ENCODE results near the gene AHNAK2.

Gene AHNAK2

GRCh38 chr14:104984056-104984894 lies 6.1 kb upstream of the AHNAK2 start:
- DNase-seq: no peak

DNA sequence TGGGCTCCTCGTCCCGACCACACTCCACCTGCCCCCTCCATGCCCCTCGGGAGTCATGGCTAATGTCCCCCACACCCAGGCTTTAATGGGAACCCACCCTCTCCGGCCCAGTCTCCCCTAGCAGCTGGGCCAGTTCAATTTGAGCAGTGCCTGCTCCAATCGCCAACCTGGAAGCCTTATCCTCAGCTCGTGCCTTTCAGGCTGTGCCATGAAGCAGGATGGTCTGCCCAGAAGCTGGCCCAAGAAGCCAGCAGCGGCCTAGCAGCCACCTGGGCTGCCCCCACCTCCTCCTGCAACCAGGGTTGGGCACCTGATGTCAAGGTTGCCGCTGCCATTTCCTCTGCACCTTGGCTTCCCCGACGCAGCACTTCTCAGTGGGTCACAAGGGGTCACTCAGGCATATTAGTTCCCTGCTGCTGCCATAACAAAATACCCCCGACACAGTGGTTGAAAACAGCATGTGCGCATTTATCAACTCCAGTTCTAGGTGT lies 5.1 kb upstream of the AHNAK2 start:
- no peak for DNase-seq

- DNase-seq: no peak
These were observed 4.5 kb upstream of the AHNAK2 start for GRCh38 chr14:104982548-104983230.

DNA sequence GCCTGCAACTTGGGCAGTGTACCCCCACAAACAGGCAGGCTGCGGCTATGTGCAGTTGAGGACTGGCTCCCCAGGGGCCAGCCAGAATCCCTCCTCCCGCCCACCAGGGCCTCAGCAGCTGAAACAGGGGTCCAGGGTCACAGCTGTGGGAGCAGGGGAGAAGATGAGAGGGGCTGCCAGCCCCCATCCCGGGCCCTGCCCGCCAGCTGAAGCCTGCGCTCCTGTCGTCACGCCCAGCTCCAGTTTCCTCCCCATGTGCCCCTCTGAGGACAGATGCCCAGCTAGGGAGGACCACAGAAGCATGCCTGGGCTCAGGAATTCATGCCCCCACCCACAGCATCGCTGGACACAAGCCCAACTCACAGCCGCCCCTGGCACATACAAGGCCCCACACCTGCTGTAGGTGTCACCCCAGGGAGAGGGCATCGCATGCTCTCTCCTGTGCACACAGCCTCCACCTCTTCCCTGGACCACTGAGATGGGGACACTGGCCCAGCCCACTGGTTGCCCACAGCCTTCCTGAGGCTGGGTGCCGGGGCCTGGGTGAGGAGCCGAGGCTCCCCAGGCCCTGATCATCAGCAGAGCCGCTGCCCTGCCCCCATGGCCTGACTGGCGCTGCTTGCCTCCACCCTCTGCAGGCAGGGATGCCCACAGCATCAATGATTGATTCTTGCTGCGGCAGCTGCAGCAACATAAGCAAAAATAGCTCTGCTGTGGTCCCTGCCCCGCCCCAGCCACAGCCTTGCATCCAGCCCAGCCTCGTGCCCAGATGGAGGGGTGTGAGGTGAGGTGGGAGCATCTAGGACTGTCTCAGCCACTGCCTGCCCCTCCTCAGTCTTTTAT lies 3.7 kb upstream of the AHNAK2 start:
- DNase-seq: no peak

- DNase-seq: no peak
These were observed 2.7 kb upstream of the AHNAK2 start for GRCh38 chr14:104980611-104981531.

DNA sequence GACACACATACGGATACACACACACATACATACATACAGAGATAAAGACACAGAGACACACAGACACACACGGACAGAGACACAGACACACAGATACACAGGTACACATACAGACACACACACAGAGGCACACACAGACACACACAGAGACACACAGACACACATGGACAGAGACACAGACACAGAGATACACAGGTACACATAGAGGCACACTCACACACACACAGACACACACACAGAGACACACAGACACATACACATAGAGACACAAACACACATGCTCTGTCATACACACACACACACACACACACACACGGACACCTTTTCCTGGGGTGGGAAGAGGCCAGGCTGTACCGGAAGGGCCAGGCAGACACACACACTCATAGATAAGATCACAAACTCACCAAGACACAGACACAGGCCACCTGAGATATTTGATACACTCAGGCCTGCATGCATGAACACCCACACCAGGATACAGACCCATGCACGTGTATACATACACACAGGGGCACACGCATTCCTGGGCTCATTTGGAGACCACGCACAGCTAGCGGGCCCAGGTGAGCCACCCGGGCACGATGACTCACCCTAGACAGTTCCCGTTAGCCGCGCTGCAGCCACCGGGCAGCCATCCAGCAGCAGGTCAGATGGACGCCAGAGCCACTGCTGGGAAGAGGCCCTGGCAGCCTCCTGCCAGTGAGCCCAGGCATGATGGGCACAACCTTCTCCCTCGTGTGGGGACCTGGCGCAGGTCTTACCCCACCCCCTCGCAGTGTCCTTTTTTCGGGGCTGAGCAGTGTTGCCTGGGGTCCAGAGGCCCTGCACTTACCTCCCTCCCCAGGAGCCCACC lies 1.8 kb upstream of the AHNAK2 start:
- no peak for DNase-seq

- no peak for DNase-seq
These were observed 845 bp upstream of the AHNAK2 start for GRCh38 chr14:104978746-104979691.

- DNase-seq: no peak
These were observed 1.0 kb downstream of the AHNAK2 start for GRCh38 chr14:104977008-104977680.

DNA sequence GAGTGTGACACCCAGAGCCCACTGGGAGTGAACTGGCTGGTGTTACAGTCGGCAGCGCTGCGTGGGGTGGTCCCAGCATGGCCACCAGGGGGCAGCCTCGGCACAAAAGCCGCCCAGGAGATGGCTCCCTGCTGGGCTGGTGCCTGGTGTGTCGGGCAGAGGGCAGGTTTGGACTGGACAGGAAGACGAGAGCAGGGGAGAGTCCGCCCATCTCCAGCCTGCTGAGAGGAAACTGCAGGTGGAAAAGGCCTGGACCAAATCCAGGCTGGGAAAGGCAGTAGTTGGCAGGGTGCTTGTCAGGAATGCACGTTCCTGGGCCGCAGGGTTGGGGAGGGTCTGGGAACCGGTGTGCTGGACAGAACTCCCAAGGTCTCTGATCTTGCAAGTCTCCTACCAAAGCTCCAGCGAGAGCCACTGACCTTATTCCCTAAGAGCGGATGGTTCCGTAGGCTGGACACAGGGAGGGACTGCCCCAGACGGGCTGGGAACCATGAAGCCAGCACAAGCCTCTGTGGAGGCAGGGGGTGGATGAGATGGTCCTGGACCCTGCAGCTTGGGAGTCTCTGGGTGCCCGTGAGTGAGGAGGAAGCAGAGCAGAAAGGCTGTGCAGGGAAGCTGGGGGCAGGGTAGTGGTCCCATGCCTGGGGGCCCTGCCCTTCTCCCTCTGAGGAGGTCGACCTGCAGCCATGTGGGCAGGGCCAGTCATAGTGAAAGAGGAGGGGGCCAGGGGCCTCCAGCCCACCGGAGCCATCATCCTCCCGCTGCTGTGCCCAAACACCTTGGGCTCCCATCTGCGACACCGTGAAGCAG lies 1.8 kb downstream of the AHNAK2 start:
- peak; percentile 56 for DNase-seq

- no peak for DNase-seq
These were observed 2.5 kb downstream of the AHNAK2 start for GRCh38 chr14:104975481-104976197.

DNA sequence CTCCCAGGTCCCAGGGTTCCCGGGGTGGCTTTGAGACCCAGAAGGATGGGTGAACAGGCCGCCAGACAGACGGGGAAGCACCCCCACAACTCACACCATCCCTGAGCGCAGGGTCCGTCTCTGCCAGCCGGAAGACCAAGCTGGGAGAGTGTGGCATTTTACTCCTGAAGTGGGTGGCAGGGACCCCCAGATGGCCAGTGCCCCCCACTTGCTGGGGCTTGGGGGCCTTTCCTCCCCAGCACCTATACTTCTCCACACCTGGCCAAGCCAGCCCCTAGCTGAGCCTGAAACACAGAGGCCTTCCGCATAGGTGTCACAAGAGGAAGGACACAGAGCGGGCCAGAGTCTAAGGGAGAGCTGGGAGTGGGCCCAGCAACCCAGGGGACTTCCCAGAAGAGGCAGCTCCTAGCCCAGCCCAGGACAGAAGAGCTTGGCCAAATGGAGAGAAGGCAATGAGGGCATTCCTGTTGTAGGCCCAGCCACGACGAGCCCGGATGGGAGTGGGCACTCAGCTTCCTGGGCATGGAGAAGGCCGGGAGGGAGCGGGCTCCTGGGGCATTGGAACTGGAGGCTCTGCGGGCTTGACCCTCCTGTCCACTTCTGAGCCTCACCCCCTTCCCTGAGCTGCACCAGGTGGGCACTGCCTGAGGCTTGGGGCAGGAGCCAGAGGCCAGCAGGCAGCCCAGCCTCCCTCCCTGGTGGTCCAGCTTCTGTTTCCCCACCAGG lies 3.3 kb downstream of the AHNAK2 start:
- DNase-seq: no peak

DNA sequence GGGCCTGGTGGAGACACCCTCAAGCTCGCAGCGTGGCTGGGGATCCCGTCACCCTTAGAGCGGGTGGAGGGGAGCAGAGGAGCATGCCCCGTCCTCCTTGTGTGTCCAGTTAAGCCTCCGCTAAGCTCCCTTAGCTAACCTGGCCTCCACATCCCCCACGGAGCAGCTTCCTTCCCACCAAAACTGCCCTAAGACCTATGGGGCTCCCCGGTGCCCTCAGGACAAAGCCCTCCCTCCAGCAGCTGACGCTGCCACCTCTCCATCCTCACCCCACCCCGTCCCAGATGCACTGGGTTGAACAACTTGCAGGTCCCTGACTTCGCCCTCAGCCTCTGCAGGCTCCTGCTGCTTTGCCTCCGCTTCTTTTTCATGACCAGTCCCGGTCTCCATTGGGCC lies 4.0 kb downstream of the AHNAK2 start:
- no peak for DNase-seq

GRCh38 chr14:104973385-104974145 lies 4.6 kb downstream of the AHNAK2 start:
- peak; percentile 77 for DNase-seq

GRCh38 chr14:104973135-104973384 lies 5.1 kb downstream of the AHNAK2 start:
- peak; percentile 95 for DNase-seq

DNA sequence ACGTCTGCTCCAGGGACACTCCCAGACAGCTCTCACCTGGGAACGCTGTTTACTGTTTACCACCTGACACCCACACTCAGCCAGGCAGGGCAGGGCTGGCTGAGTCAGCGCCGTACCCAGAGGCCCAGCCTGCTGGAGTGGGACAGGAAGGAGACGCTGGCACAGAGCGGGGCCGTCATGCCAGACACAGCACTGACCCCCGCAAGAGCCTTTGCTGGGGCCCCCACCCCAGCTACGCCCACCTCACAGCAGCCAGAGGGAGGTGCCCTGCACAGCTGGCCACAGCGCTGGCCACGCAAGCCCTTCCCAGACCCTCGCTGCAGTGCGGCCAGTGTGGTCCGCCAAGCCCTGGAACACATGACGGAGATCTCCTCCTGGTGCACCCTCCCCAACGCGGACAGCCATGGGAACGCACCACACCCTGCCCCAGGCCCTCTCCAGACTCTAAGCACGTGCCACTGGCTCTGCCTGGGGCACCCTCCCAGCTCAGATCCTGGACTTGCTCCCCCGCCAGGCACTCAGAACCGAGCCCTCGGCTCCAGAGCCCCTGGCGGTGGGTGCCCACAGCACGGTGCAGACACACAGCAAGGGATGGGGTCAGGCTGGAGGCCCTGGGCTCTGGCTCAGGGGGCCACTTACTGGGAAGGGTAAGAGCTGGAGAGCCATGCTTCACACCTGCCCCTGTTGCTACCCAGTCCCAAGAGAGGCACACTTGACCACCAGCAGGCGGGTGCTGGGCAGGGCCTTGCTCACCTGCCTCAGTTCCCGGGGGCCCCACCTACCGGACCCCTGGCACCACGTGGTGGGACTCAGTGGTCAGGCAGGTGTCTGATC lies 5.7 kb downstream of the AHNAK2 start:
- no peak for DNase-seq

Data from fibroblast of skin of right quadriceps (primary cell).